MM.1S (cell line): ENCODE results near the gene AP1G1.
"Not testable (repeated sequence)": the region's sequence is repeated elsewhere in the genome, so short reads cannot be mapped to it uniquely, and the experiment has no call there.

ENCODE experiments used
- CTCF ChIP-seq: fragments of 300-600 bp; sonication (generic); IDR thresholded peaks from 2 replicates; pipeline ENCODE4 v1.5.1; 2016; ENCODE audit warnings: antibody characterized with exemption, low read length, mixed read lengths
- EZH2 ChIP-seq: fragments of 300-600 bp; sonication (generic); optimal IDR thresholded peaks from 2 replicates; pipeline ENCODE3; 2017; ENCODE audit warnings: low read depth, mild to moderate bottlenecking, antibody characterized with exemption, low read length, mixed read lengths

GRCh38 chr16:71832112-71832511 lies 23.5 kb upstream of the AP1G1 start:
- not testable (repeated sequence) for TF ChIP-seq CTCF, EZH2
